HepG2 (cell line): ENCODE results near the gene NDUFS4. TPM values are rescaled to one million over a fixed set of nuclear protein-coding genes. Genes with fewer than 3 reads are reported as not detected.

Experiments
- ATAC-seq: fragments of 200-7000 bp; cut with Tn5 transposase; 3 replicates; pipeline ENCODE4 v1.9.1; 2020; ENCODE audit warnings: mild to moderate bottlenecking, moderate library complexity
- BruUV-seq: library from RNA; stranded (reverse); fragments of 400-500 nt; replicated peaks from 2 replicates; lab custom pipeline; 2021; lab: Mats Ljungman, UMichigan
- CTCF ChIA-PET: fragments of 300-600 bp; formaldehyde crosslinking; extraction: SDS; loops from one replicate; lab custom pipeline; 2021; ENCODE audit warnings: low total read pairs, inconsistent platforms, low intra/inter-chr PET ratio; lab: Yijun Ruan, JAX
- POLR2A ChIA-PET: fragments of 350-600 bp; sonication (Branson Sonifier 250); formaldehyde crosslinking; loops from one replicate; lab custom pipeline; 2020; ENCODE audit warnings: antibody characterized with exemption, inconsistent platforms; lab: Yijun Ruan, JAX
- DNase-seq: peaks from one replicate; pipeline ENCODE4 v3.0.0-alpha.2; 2015; ENCODE audit warnings: low spot score
- FAIRE-seq: peaks from 3 replicates; lab custom pipeline; 2011; peaks lifted over from hg19 to GRCh38; lab: Jason Lieb, UNC
- H2AFZ ChIP-seq: one replicate; pipeline ENCODE4 v1.6.1; 2011; ENCODE audit warnings: low read length, inconsistent platforms
- H3K27ac ChIP-seq: fragments of 300-600 bp; 3 replicates; pipeline ENCODE4 v1.8.0; 2011; ENCODE audit warnings: mixed run types, mild to moderate bottlenecking, mixed read lengths, low read length, inconsistent platforms; ENCODE audit not compliant: insufficient read depth; ENCODE audit errors: extremely low read length
- H3K27me3 ChIP-seq, 2 experiments: fragments of 200-600 bp in 1 of 2; 2 replicates in 1 of 2; 3 replicates in 1 of 2; pipeline versions ENCODE4 v1.6.0 to v1.8.0; 2011; ENCODE audit warnings: low read length in 2 of 2, mild to moderate bottlenecking in 2 of 2, moderate library complexity in 2 of 2, inconsistent platforms in 1 of 2; ENCODE audit not compliant: insufficient read depth in 2 of 2, control insufficient read depth in 1 of 2
- H3K36me3 ChIP-seq, 2 experiments: fragments of 200-600 bp in 1 of 2; replicated peaks in 1 of 2; 2 replicates in 1 of 2; 3 replicates in 1 of 2; pipeline versions ENCODE4 v1.5.1 to v1.8.0; 2011; ENCODE audit warnings: low read length in 2 of 2, inconsistent platforms in 1 of 2; ENCODE audit not compliant: insufficient read depth in 2 of 2, control insufficient read depth in 1 of 2
- H3K4me1 ChIP-seq: 2 replicates; pipeline ENCODE4 v1.5.1; 2012; ENCODE audit warnings: low read length, inconsistent platforms; ENCODE audit not compliant: insufficient read depth
- H3K4me2 ChIP-seq: 2 replicates; pipeline ENCODE4 v1.6.0; 2011; ENCODE audit warnings: low read depth, low read length, inconsistent platforms
- H3K4me3 ChIP-seq, 3 experiments: fragments of 200-600 bp in 1 of 3; sonication (generic), shearing (Covaris generic) in 1 of 3; replicated peaks in 1 of 3; 2 replicates each; pipeline ENCODE4 v1.5.1; 2011 to 2016; ENCODE audit warnings: low read length in 3 of 3, inconsistent platforms in 2 of 3, low read depth in 2 of 3, mild to moderate bottlenecking in 2 of 3, control low read depth in 1 of 3, mixed read lengths in 1 of 3; ENCODE audit not compliant: insufficient read depth in 1 of 3
- H3K79me2 ChIP-seq: one replicate; pipeline ENCODE4 v1.6.1; 2011; ENCODE audit warnings: low read length, inconsistent platforms; ENCODE audit not compliant: insufficient read depth
- H3K9ac ChIP-seq: 2 replicates; pipeline ENCODE4 v1.6.0; 2011; ENCODE audit warnings: mild to moderate bottlenecking, low read depth, low read length, inconsistent platforms; ENCODE audit not compliant: insufficient read depth
- H3K9me3 ChIP-seq: 2 replicates; pipeline ENCODE4 v1.5.1; 2012; ENCODE audit warnings: mild to moderate bottlenecking, low read length
- H4K20me1 ChIP-seq: 2 replicates; pipeline ENCODE4 v1.6.0; 2011; ENCODE audit warnings: inconsistent platforms, mild to moderate bottlenecking, low read length, moderate library complexity; ENCODE audit not compliant: insufficient read depth
- AHR ChIP-seq: IDR thresholded peaks from 2 replicates; pipeline ENCODE4 v1.6.1; 2018; ENCODE audit warnings: missing genetic modification reagents, missing compliant biosample characterization
- DNMT3B ChIP-seq: conservative IDR thresholded peaks from 2 replicates; pipeline ENCODE4 v1.6.1; 2016; ENCODE audit warnings: missing biosample characterization, control low read depth
- EED ChIP-seq: sonication (generic); formaldehyde crosslinking; IDR thresholded peaks from 2 replicates; pipeline ENCODE4 v1.5.0; 2020; ENCODE audit warnings: mild to moderate bottlenecking, missing genetic modification reagents
- FOXJ3 ChIP-seq: sonication (generic); formaldehyde crosslinking; IDR thresholded peaks from 2 replicates; pipeline ENCODE4 v1.4.0; 2020; ENCODE audit warnings: missing genetic modification reagents, mild to moderate bottlenecking, borderline replicate concordance
- GTF3A ChIP-seq: sonication (generic); formaldehyde crosslinking; conservative IDR thresholded peaks from 2 replicates; pipeline ENCODE4 v1.4.0; 2020; ENCODE audit warnings: mild to moderate bottlenecking, missing genetic modification reagents
- HHEX ChIP-seq: IDR thresholded peaks from 2 replicates; pipeline ENCODE4 v1.6.1; 2016; ENCODE audit warnings: control low read depth
- ONECUT2 ChIP-seq: sonication (generic); formaldehyde crosslinking; IDR thresholded peaks from 2 replicates; pipeline ENCODE4 v1.4.0; 2020; ENCODE audit warnings: missing genetic modification reagents
- SALL1 ChIP-seq: sonication (generic); formaldehyde crosslinking; IDR thresholded peaks from 2 replicates; pipeline ENCODE4 v1.8.0; 2022; ENCODE audit warnings: mild to moderate bottlenecking, missing genetic modification reagents
- TRIM24 ChIP-seq: sonication (generic); formaldehyde crosslinking; IDR thresholded peaks from 2 replicates; pipeline ENCODE4 v1.8.0; 2022; ENCODE audit warnings: mild to moderate bottlenecking, missing genetic modification reagents
- YY1 ChIP-seq: IDR thresholded peaks from 2 replicates; pipeline ENCODE4 v1.6.1; 2011; ENCODE audit warnings: low read length, low read depth, moderate library complexity, mild to moderate bottlenecking; ENCODE audit not compliant: insufficient read depth, insufficient replicate concordance
- ZBTB21 ChIP-seq: sonication (generic); formaldehyde crosslinking; IDR thresholded peaks from 2 replicates; pipeline ENCODE4 v1.4.0; 2020; ENCODE audit warnings: missing genetic modification reagents
- ZBTB3 ChIP-seq: sonication (generic); formaldehyde crosslinking; IDR thresholded peaks from 2 replicates; pipeline ENCODE4 v1.4.0; 2020; ENCODE audit warnings: low read depth, mild to moderate bottlenecking, moderate library complexity, missing genetic modification reagents, borderline replicate concordance
- ZNF337 ChIP-seq: sonication (generic); formaldehyde crosslinking; IDR thresholded peaks from 2 replicates; pipeline ENCODE4 v1.5.1; 2020; ENCODE audit warnings: missing genetic modification reagents, low read depth, mild to moderate bottlenecking, borderline replicate concordance
- ZNF496 ChIP-seq: sonication (generic); formaldehyde crosslinking; IDR thresholded peaks from 2 replicates; pipeline ENCODE4 v1.8.1; 2023; ENCODE audit warnings: mild to moderate bottlenecking, moderate library complexity, missing genetic modification reagents; ENCODE audit not compliant: insufficient replicate concordance
- ZNF879 ChIP-seq: sonication (generic); formaldehyde crosslinking; IDR thresholded peaks from 2 replicates; pipeline ENCODE4 v1.8.1; 2023; ENCODE audit warnings: missing genetic modification reagents
- WGBS: methylation state at CpG from one replicate; pipeline ENCODE4 v1.1.6; 2017; ENCODE audit warnings: low lambda C conversion rate; 5-methylcytosine and 5-hydroxymethylcytosine counted together
- in situ Hi-C: cut with HindIII; loops from 2 replicates; pipeline ENCODE4 v1.10.0; 2017; ENCODE audit warnings: low pct_unique_long_range_greater_than_20kb; ENCODE audit not compliant: extremely low pct_ligation_motif_present
- intact Hi-C: fragments of 100-400 bp; cut with micrococcal nuclease; formaldehyde crosslinking; loops from one replicate; pipeline ENCODE4 v1.10.0; 2022; ENCODE audit not compliant: unreplicated experiment
- polyA plus RNA-seq, 8 experiments: library from polyadenylated mRNA; depleted of rRNA in 3 of 8; stranded (reverse) in 7 of 8; unstranded in 1 of 8; fragments of >200 nt; fragmentation: Illumina TruSeq in 4 of 8; extraction: Trizol in 4 of 8; gene quantifications; 2 replicates each; pipeline versions ENCODE4 v1.2.1 to v1.2.3, GENCODE V29; 2011 to 2016; ENCODE audit warnings: low read depth in 4 of 8, missing spikeins in 1 of 8, mixed read lengths in 1 of 8; ENCODE audit not compliant: insufficient read depth in 1 of 8
- total RNA-seq, 5 experiments: library from RNA; depleted of rRNA; stranded (reverse); fragments of >200 nt; fragmentation: Illumina TruSeq; extraction: Trizol; gene quantifications; 2 replicates each; pipeline ENCODE4 v1.2.3, GENCODE V29; 2016; ENCODE audit warnings: low read depth in 1 of 5
- TF ChIP-seq, protein P1 (sequence below): sonication (generic); formaldehyde crosslinking; IDR thresholded peaks from 2 replicates; pipeline ENCODE4 v1.4.0; 2020; ENCODE audit warnings: mild to moderate bottlenecking, low read depth, missing genetic modification reagents
- TF ChIP-seq, protein P2 (sequence below): sonication (generic); formaldehyde crosslinking; IDR thresholded peaks from 2 replicates; pipeline ENCODE4 v1.4.0; 2020; ENCODE audit warnings: missing genetic modification reagents

NDUFS4 gene
- total and polyA plus RNA-seq, 2 of the 13 experiments (the other 11 are each of a cell fraction or from before 2014, with no cell fraction given) = 121 to 126 TPM

DNA sequence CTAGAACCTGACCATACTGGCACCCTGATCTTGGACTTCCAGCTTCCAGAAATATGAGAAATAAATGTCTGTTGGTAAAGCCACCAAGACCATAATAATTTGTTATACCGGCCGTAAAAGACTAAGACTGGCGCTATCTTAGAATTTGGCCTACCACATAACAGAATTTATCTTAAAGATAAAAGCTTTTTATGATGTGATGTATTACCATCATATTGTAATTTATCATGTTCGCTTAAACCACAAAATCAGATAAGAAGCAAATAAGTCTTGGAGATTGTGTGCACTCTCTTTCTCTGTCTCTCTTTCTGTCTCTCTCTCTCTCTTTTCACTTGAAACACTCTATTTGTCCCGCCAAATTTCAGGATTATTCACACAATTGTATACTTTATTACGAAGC lies 44.5 kb upstream of the NDUFS4 start:
- Histone ChIP-seq H3K27me3 (no peaks in the 10 kb centered on the region), H3K36me3 (no peaks in the 10 kb centered on the region), H2AFZ (no peak overlapping the region), H3K9ac (no peak overlapping the region), H3K79me2 (no peaks in the 10 kb centered on the region), H3K27ac (no peak overlapping the region), H4K20me1 (no peaks in the 10 kb centered on the region), H3K9me3 (no peaks in the 10 kb centered on the region), H3K4me1 (peaks cover 9% of the 10 kb centered on the region), H3K4me3 (no peak overlapping the region), H3K4me2 (no peak overlapping the region)
- POLR2A ChIA-PET = no interaction called here
- TF ChIP-seq AHR (CRISPR knock-in tag) = no peak
- no peak for TF ChIP-seq EED
- TF ChIP-seq GTF3A (CRISPR knock-in tag) = no peak
- TF ChIP-seq DNMT3B = no peak
- no peak for TF ChIP-seq TRIM24 (CRISPR knock-in tag)
- TF ChIP-seq ZBTB21 = no peak
- TF ChIP-seq YY1 = no peak
- no peak for TF ChIP-seq ZNF496 (CRISPR knock-in tag)
- TF ChIP-seq, protein P1, sequence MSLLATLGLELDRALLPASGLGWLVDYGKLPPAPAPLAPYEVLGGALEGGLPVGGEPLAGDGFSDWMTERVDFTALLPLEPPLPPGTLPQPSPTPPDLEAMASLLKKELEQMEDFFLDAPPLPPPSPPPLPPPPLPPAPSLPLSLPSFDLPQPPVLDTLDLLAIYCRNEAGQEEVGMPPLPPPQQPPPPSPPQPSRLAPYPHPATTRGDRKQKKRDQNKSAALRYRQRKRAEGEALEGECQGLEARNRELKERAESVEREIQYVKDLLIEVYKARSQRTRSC (CRISPR knock-in tag) = no peak
- TF ChIP-seq ZBTB3 = no peak
- TF ChIP-seq SALL1 = no peak
- no peak for TF ChIP-seq ZNF879
- no peak for TF ChIP-seq ZNF337 (CRISPR knock-in tag)
- no peak for TF ChIP-seq ONECUT2 (CRISPR knock-in tag)
- TF ChIP-seq, protein P2, sequence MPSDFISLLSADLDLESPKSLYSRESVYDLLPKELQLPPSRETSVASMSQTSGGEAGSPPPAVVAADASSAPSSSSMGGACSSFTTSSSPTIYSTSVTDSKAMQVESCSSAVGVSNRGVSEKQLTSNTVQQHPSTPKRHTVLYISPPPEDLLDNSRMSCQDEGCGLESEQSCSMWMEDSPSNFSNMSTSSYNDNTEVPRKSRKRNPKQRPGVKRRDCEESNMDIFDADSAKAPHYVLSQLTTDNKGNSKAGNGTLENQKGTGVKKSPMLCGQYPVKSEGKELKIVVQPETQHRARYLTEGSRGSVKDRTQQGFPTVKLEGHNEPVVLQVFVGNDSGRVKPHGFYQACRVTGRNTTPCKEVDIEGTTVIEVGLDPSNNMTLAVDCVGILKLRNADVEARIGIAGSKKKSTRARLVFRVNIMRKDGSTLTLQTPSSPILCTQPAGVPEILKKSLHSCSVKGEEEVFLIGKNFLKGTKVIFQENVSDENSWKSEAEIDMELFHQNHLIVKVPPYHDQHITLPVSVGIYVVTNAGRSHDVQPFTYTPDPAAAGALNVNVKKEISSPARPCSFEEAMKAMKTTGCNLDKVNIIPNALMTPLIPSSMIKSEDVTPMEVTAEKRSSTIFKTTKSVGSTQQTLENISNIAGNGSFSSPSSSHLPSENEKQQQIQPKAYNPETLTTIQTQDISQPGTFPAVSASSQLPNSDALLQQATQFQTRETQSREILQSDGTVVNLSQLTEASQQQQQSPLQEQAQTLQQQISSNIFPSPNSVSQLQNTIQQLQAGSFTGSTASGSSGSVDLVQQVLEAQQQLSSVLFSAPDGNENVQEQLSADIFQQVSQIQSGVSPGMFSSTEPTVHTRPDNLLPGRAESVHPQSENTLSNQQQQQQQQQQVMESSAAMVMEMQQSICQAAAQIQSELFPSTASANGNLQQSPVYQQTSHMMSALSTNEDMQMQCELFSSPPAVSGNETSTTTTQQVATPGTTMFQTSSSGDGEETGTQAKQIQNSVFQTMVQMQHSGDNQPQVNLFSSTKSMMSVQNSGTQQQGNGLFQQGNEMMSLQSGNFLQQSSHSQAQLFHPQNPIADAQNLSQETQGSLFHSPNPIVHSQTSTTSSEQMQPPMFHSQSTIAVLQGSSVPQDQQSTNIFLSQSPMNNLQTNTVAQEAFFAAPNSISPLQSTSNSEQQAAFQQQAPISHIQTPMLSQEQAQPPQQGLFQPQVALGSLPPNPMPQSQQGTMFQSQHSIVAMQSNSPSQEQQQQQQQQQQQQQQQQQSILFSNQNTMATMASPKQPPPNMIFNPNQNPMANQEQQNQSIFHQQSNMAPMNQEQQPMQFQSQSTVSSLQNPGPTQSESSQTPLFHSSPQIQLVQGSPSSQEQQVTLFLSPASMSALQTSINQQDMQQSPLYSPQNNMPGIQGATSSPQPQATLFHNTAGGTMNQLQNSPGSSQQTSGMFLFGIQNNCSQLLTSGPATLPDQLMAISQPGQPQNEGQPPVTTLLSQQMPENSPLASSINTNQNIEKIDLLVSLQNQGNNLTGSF = no peak
- no peak for TF ChIP-seq FOXJ3 (CRISPR knock-in tag)
- no peak for TF ChIP-seq HHEX (CRISPR knock-in tag)
- in situ Hi-C loops = no loop called here
- no TSS peak for BruUV-seq
- CTCF ChIA-PET = no interaction called here
- ATAC-seq = no peak
- WGBS = 52% methylated on average over 6 of the region's 6 CpGs
- intact Hi-C loops = no loop called here
- no peak for FAIRE-seq
- no peak for DNase-seq
